Stomach (tissue), 9 donors: ENCODE results near the gene NUDT8. TPM values are rescaled to one million over a fixed set of nuclear protein-coding genes. Genes with fewer than 3 reads are reported as not detected.
"Not testable (repeated sequence)": the region's sequence is repeated elsewhere in the genome, so short reads cannot be mapped to it uniquely, and the experiment has no call there.

Source experiments
- DNase-seq, 2 donors: peaks; one replicate each; pipeline versions ENCODE4 v3.0.0 to v3.0.0-alpha.2; 2013 to 2019
- H3K27ac ChIP-seq, 5 donors: fragments of 200-600 bp in 4 of 5; sonication (generic) in 4 of 5; one replicate each; pipeline ENCODE4 v1.5.1; 2013 to 2019; ENCODE audit warnings: mild to moderate bottlenecking in 1 of 5, moderate library complexity in 1 of 5
- H3K27me3 ChIP-seq, 3 donors: fragments of 200-600 bp; sonication (generic); one replicate each; pipeline ENCODE4 v1.5.1; 2017 to 2019; ENCODE audit warnings: mixed run types in 1 of 3
- H3K36me3 ChIP-seq, 4 donors: fragments of 200-600 bp; sonication (generic); 1 replicate in 3 of 4; 2 replicates in 1 of 4; pipeline ENCODE4 v1.5.1; 2016 to 2019
- H3K4me1 ChIP-seq, 4 donors: fragments of 200-600 bp; sonication (generic); one replicate each; pipeline ENCODE4 v1.5.1; 2016 to 2019
- H3K4me3 ChIP-seq, 4 donors: fragments of 200-600 bp; sonication (generic) in 3 of 4; one replicate each; pipeline ENCODE4 v1.5.1; 2016 to 2019; ENCODE audit warnings: mild to moderate bottlenecking in 1 of 4
- H3K9me3 ChIP-seq, 4 donors: fragments of 200-600 bp; sonication (generic); one replicate each; pipeline ENCODE4 v1.5.1; 2016 to 2019
- EP300 ChIP-seq: sonication (generic); formaldehyde crosslinking; IDR thresholded peaks from one replicate; pipeline ENCODE4 v1.6.1; 2017; ENCODE audit warnings: antibody characterized with exemption
- POLR2A ChIP-seq, 4 donors: fragments of 450-650 bp; IDR thresholded peaks; one replicate each; pipeline ENCODE4 v1.6.1; 2016; ENCODE audit warnings: antibody characterized with exemption in 4 of 4, control low read depth in 2 of 4, mild to moderate bottlenecking in 1 of 4, moderate library complexity in 1 of 4
- POLR2AphosphoS5 ChIP-seq, 3 donors: sonication (generic); formaldehyde crosslinking; IDR thresholded peaks; one replicate each; pipeline ENCODE4 v1.6.1; 2016; ENCODE audit warnings: antibody characterized with exemption in 3 of 3
- WGBS, 5 donors: extraction: QIAGEN DNeasy Blood & Tissue Kit in 3 of 5; methylation state at CpG; one replicate each; pipeline versions ENCODE4 v1.1.5 to v1.1.7; 2013 to 2018; 5-methylcytosine and 5-hydroxymethylcytosine counted together
- intact Hi-C: fragments of 100-400 bp; cut with DNase I; formaldehyde crosslinking; loops from one replicate; pipeline ENCODE4 v1.15.1; 2023; ENCODE audit warnings: low total_unique reads
- polyA plus RNA-seq, 3 donors: library from polyadenylated mRNA; stranded (reverse); fragments of 200-250 nt; gene quantifications; one replicate each; pipeline ENCODE4 v1.2.3, GENCODE V29; 2013
- total RNA-seq, 5 donors: library from RNA; depleted of rRNA; stranded (reverse); fragments of >200 nt; gene quantifications; one replicate each; pipeline versions ENCODE4 v1.1.0 to v1.2.3, GENCODE V29; 2014 to 2016
- TF ChIP-seq, protein P1 (sequence below), 7 experiments: fragments of 450-650 bp in 4 of 7; fragments of 200-600 bp in 3 of 7; sonication (generic) in 3 of 7; IDR thresholded peaks; one replicate each; pipeline ENCODE4 v1.5.1; 2016 to 2019; ENCODE audit warnings: antibody characterized with exemption in 7 of 7, control low read depth in 2 of 7, mild to moderate bottlenecking in 1 of 7
- donor health status: healthy with polysubstance abuse.
- donor health status: Bipolar disorder and iron deficiency.
- donor health status: healthy.

Gene NUDT8
- total and polyA plus RNA-seq, 8 donors = 4.6 to 333 (median 17.3) TPM; not detected in 2

DNA sequence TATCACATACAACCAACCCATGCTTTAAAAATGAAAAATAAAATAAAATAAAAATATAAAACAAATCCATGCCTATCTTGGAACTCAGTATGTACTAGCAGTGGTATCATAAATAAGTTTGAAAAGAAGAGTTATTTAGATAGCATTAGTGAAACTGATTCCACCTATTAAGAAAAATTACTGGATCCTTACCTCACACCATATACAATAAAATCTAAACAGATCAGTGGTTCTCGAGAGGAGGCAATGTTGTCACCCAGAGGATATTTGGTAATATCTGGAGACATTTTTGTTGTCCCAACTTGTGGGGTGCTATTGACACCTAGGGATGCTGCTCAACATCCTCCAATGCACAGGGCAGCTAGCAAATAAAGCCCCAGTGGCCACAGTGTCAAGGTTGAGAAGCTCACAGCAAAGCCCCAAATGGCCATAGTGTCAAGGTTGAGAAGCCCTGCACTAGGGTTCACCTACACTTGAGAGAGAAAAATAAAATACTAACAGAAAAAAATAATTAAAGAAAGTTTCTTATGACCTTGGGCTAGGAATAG is 32.9 kb downstream of the NUDT8 start:
- intact Hi-C loops = no loop called here
- Histone ChIP-seq H3K36me3 (no peaks in the 10 kb centered on the region), H3K9me3 (no peaks in the 10 kb centered on the region), H3K4me1 (no peaks in the 10 kb centered on the region), H3K27ac (no peak overlapping the region), H3K27me3 (no peaks in the 10 kb centered on the region), H3K4me3 (no peak overlapping the region)
- 77 to 97% (median 92%) methylated on average over 1 of the region's 1 CpG for WGBS, 5 donors
- TF ChIP-seq, protein P1, sequence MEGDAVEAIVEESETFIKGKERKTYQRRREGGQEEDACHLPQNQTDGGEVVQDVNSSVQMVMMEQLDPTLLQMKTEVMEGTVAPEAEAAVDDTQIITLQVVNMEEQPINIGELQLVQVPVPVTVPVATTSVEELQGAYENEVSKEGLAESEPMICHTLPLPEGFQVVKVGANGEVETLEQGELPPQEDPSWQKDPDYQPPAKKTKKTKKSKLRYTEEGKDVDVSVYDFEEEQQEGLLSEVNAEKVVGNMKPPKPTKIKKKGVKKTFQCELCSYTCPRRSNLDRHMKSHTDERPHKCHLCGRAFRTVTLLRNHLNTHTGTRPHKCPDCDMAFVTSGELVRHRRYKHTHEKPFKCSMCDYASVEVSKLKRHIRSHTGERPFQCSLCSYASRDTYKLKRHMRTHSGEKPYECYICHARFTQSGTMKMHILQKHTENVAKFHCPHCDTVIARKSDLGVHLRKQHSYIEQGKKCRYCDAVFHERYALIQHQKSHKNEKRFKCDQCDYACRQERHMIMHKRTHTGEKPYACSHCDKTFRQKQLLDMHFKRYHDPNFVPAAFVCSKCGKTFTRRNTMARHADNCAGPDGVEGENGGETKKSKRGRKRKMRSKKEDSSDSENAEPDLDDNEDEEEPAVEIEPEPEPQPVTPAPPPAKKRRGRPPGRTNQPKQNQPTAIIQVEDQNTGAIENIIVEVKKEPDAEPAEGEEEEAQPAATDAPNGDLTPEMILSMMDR (IDR thresholded peaks at IDR 0.05) = no peak
- TF ChIP-seq EP300 (no peak), POLR2AphosphoS5 (IDR thresholded peaks at IDR 0.05) (no peak), POLR2A (IDR thresholded peaks at IDR 0.05) (no peak)
- no peak for DNase-seq

DNA sequence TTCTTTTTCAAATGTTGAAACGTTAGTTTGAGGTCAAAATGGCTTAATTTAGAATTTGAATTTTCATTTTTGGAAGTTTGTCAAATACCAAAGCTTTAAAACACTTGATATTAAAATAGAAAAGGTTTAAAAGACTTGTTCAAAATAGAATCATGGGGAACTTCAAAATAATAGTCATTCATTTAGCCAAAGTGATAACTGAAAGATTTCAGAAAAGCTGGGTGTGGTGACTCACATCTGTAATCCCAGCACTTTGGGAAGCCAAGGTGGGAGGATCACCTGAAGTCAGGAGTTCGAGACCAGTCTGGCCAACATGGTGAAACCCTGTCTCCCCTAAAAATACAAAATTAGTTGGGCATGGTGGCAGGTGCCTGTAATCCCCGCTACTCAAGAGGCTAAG is 35.3 kb downstream of the NUDT8 start:
- Histone ChIP-seq H3K4me1 (no peaks in the 10 kb centered on the region), H3K36me3 (peaks cover 0 to 5% (median 0%) of the 10 kb centered on the region in 4 donors), H3K27me3 (no peaks in the 10 kb centered on the region), H3K9me3 (no peaks in the 10 kb centered on the region), H3K4me3 (no peak overlapping the region), H3K27ac (no peak overlapping the region)
- intact Hi-C loops = no loop called here
- no peak for DNase-seq
- TF ChIP-seq POLR2AphosphoS5 (IDR thresholded peaks at IDR 0.05) = no peak
- TF ChIP-seq, protein P1 (IDR thresholded peaks at IDR 0.05) = no peak
- no peak for TF ChIP-seq POLR2A (IDR thresholded peaks at IDR 0.05)
- no peak for TF ChIP-seq EP300
- 69 to 78% (median 74%) methylated on average over 3 of the region's 3 CpGs for WGBS, 5 donors

DNA sequence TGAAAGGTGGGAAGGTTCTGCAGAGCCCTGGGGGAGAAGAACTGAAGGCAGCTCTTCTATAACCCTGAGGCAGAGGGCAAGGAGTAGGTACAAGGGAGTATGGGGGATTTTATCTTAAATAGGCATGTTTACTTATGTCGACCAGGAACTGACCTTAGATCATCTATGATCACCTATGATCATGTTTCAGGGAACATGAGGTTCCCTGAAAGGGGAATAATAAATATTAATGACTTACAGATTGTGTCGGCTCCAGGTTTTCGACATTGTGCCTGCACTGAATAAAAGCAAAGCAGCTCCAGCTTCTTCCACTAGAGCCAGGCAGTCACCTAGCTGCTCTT is 36.2 kb downstream of the NUDT8 start:
- no peaks in the 10 kb centered on the region for H3K27me3 ChIP-seq
- no peak for DNase-seq
- TF ChIP-seq EP300 (no peak), POLR2A (IDR thresholded peaks at IDR 0.05) (no peak), POLR2AphosphoS5 (IDR thresholded peaks at IDR 0.05) (no peak)
- TF ChIP-seq, protein P1 (IDR thresholded peaks at IDR 0.05) = no peak
- WGBS, 5 donors = 59 to 72% (median 64%) methylated on average over 3 of the region's 3 CpGs
- H3K27ac ChIP-seq = no peak overlapping the region
- H3K4me1 ChIP-seq = no peaks in the 10 kb centered on the region
- peaks cover 0 to 15% (median 6%) of the 10 kb centered on the region in 4 donors for H3K36me3 ChIP-seq
- intact Hi-C loops = no loop called here
- no peak overlapping the region for H3K4me3 ChIP-seq
- H3K9me3 ChIP-seq = no peaks in the 10 kb centered on the region

DNA sequence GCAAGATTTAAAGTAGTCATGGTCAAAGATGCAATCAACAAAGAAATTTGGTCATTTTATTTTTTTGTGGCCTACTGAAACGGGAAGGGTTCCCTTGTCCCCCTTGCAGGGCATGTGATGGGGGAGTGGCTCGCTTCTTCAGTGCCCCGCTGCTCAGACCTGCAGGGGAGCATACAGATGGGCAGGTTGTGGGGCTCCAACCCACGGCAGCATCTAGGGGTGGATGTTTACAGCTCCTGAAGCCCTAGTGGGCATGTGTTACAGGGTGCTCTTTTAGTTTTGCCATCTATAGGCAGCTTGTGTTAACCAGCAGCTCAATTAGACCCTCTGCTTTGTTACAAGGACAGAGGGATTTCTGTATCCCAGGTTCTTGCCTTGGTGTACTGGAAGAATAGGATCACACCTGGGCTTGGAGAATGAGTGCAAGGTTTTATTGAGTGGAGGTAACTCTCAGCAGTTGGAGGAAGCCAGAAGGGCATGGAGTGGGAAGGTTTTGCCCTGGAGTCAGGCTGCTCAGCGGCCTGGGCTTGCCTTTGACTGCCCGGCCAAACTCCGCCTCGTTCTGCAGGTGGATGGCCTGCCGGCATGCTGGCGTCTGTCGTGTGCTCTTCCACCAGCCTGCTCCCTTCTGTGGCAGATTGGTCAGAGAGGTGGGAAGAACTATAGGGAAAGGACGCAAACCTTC is 36.7 kb downstream of the NUDT8 start:
- Histone ChIP-seq H3K9me3 (no peaks in the 10 kb centered on the region), H3K27me3 (no peaks in the 10 kb centered on the region), H3K4me1 (no peaks in the 10 kb centered on the region), H3K4me3 (no peak overlapping the region), H3K36me3 (peaks cover 0 to 20% (median 11%) of the 10 kb centered on the region in 4 donors), H3K27ac (no peak overlapping the region)
- WGBS, 5 donors = 52 to 69% (median 61%) methylated on average over 12 of the region's 12 CpGs
- DNase-seq = no peak
- intact Hi-C loops = no loop called here
- TF ChIP-seq EP300 (no peak), POLR2A (IDR thresholded peaks at IDR 0.05) (no peak), POLR2AphosphoS5 (IDR thresholded peaks at IDR 0.05) (no peak)
- TF ChIP-seq, protein P1 (IDR thresholded peaks at IDR 0.05) = no peak

DNA sequence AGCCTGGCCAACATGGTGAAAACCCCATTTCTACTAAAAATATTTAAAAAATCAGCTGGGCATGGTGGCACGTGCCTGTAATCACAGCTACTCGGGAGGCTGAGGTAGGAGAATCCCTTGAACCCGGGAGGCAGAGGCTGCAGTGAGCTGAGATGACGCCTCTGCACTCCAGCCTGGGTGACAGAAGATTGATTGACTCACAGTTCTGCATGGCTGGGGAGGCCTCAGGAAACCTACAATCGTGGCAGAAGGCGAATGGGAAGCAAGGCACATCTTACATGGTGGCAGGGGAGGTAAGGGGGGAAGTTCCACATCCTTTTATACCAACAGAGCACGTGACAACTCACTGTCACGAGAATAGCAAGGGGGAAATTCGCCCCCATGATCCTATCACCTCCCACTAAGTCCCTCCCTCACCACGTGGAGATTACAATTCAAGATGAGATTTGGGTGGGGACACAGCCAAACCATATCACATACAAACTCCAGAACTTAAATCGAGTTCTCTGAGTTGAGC is 40.8 kb downstream of the NUDT8 start:
- intact Hi-C loops, DNase-seq: not testable (repeated sequence)
- WGBS, 5 donors = 71 to 78% (median 73%) methylated on average over 11 of the region's 11 CpGs

More for the DNA sequence above, 40.8 kb downstream of the NUDT8 start:
- Histone ChIP-seq H3K36me3 (peaks cover 14 to 51% (median 44%) of the 10 kb centered on the region in 4 donors), H3K4me1 (peaks cover 12 to 28% (median 22%) of the 10 kb centered on the region in 4 donors)
- not testable (repeated sequence) for H3K9me3 ChIP-seq, H3K4me3 ChIP-seq, H3K27ac ChIP-seq, H3K27me3 ChIP-seq
